ENCODE data around the gene MEGF11. TPM values are rescaled to one million over a fixed set of nuclear protein-coding genes. Genes with fewer than 3 reads are reported as not detected.

Gene MEGF11
- total RNA-seq, 1 experiment from 2014 or later, result 2.3 TPM

DNA sequence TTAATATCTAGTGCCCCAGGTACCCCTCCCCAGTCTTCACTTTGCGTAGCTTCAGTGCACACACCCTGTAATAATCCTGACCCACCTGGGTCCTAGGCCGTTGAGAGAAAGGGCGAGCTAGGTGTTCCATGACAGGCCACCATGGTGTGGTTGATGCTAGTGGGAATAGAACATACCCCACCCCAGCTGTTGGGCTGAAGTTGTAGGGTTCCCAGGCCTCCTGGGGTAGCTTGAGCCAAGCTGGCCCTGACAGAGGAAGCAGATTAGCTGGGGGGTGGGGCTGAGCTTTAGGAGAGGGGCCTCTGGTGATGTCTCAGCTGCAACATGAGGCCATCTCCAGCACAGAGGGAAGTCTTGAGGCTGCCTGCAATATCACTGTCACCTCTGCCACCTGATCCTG lies 343.7 kb downstream of the MEGF11 start:
- Histone ChIP-seq H2AFZ (ENCODE audit: low read depth, low read length, poor library complexity, severe bottlenecking) (no peak overlapping the region), H3K27ac (ENCODE audit: low read depth, low read length) (no peak overlapping the region), H3K9me2 (ENCODE audit: insufficient read depth) (no peaks in the 10 kb centered on the region), H3K4me2 (ENCODE audit: low read length) (no peak overlapping the region), H3K27me3 (ENCODE audit: insufficient read depth, low read length) (no peaks in the 10 kb centered on the region), H3K36me3 (ENCODE audit: control insufficient read depth in 1 of 2, insufficient read depth in 2 of 2, low read length in 2 of 2) (peaks cover 7 to 12% of the 10 kb centered on the region in 2 experiments; a peak in 2 of 4 replicates), H4K20me1 (ENCODE audit: insufficient read depth) (no peaks in the 10 kb centered on the region), H3K9me3 (ENCODE audit: control insufficient read depth in 1 of 2, insufficient read depth in 1 of 2, low read depth in 1 of 2, low read length in 2 of 2) (no peaks in the 10 kb centered on the region), H3K79me2 (ENCODE audit: insufficient read depth, low read length) (no peaks in the 10 kb centered on the region), H3K9ac (ENCODE audit: low read length) (no peak overlapping the region), H3K4me3 (replicated peaks in 1 of 2; ENCODE audit: low read depth in 1 of 2, low read length in 2 of 2) (no peak overlapping the region), H3K4me1 (ENCODE audit: control insufficient read depth in 1 of 2, insufficient read depth in 2 of 2, low read length in 2 of 2) (peaks cover 3 to 16% of the 10 kb centered on the region in 2 experiments; a peak in 1 of 4 replicates)
- CTCF ChIA-PET, result no interaction called here
- DNase-seq (ENCODE audit: low read depth, low spot score), result no peak
- POLR2A ChIA-PET, result no interaction called here
- no TSS peak for BruUV-seq (replicated peaks)
- intact Hi-C loops (cut with micrococcal nuclease), result no loop called here
- no peak for ATAC-seq
- RAD21 ChIA-PET (ENCODE audit: low non-redundant PET in 1 of 2, low total read pairs in 2 of 2, uncharacterized antibody in 2 of 2, unreplicated experiment in 2 of 2), result no interaction called here
- TF ChIP-seq, protein P1, sequence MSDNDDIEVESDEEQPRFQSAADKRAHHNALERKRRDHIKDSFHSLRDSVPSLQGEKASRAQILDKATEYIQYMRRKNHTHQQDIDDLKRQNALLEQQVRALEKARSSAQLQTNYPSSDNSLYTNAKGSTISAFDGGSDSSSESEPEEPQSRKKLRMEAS (IDR thresholded peaks at IDR 0.05), result no peak
- TF ChIP-seq, protein P2, sequence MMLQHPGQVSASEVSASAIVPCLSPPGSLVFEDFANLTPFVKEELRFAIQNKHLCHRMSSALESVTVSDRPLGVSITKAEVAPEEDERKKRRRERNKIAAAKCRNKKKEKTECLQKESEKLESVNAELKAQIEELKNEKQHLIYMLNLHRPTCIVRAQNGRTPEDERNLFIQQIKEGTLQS (IDR thresholded peaks at IDR 0.05), result no peak
- TF ChIP-seq POLR2AphosphoS5 (IDR thresholded peaks at IDR 0.05; ENCODE audit: low read depth, low read length), result no peak
- TF ChIP-seq EZH2 (IDR thresholded peaks at IDR 0.05), result no peak
- no peak for TF ChIP-seq POLR2A (IDR thresholded peaks at IDR 0.05; ENCODE audit: borderline replicate concordance, extremely low read depth, insufficient read depth, insufficient read length)

- no peaks in the 10 kb centered on the region for H3K27me3 ChIP-seq (ENCODE audit: insufficient read depth, low read length)
- H3K79me2 ChIP-seq (ENCODE audit: insufficient read depth, low read length), result no peaks in the 10 kb centered on the region
- no peak overlapping the region for H3K4me2 ChIP-seq (ENCODE audit: low read length)
- H3K4me3 ChIP-seq (replicated peaks in 1 of 2; ENCODE audit: low read depth in 1 of 2, low read length in 2 of 2), result no peak overlapping the region
- H3K27ac ChIP-seq (ENCODE audit: low read depth, low read length), result no peak overlapping the region
- intact Hi-C loops (cut with micrococcal nuclease), result no loop called here
- CTCF ChIA-PET, result no interaction called here
- TF ChIP-seq FOSL1 (IDR thresholded peaks at IDR 0.05; ENCODE audit: low read depth) (no peak), ELF1 (IDR thresholded peaks at IDR 0.05; ENCODE audit: borderline replicate concordance, low read depth) (no peak), EZH2phosphoT487 (IDR thresholded peaks at IDR 0.05; ENCODE audit: borderline replicate concordance) (no peak), SIN3A (IDR thresholded peaks at IDR 0.05; ENCODE audit: low read depth) (no peak), REST (IDR thresholded peaks at IDR 0.05; ENCODE audit: low read depth) (no peak)
- POLR2A ChIA-PET, result no interaction called here
- RAD21 ChIA-PET (ENCODE audit: low non-redundant PET in 1 of 2, low total read pairs in 2 of 2, uncharacterized antibody in 2 of 2, unreplicated experiment in 2 of 2), result no interaction called here
- H4K20me1 ChIP-seq (ENCODE audit: insufficient read depth), result no peaks in the 10 kb centered on the region
- DNase-seq (ENCODE audit: low read depth, low spot score), result no peak
- no peak for ATAC-seq
- no peaks in the 10 kb centered on the region for H3K9me2 ChIP-seq (ENCODE audit: insufficient read depth)
- no peak overlapping the region for H3K9ac ChIP-seq (ENCODE audit: low read length)
- H3K9me3 ChIP-seq (ENCODE audit: control insufficient read depth in 1 of 2, insufficient read depth in 1 of 2, low read depth in 1 of 2, low read length in 2 of 2), result no peaks in the 10 kb centered on the region
- peaks cover 12 to 15% of the 10 kb centered on the region in 2 experiments; a peak in 2 of 4 replicates for H3K36me3 ChIP-seq (ENCODE audit: control insufficient read depth in 1 of 2, insufficient read depth in 2 of 2, low read length in 2 of 2)
- H3K4me1 ChIP-seq (ENCODE audit: control insufficient read depth in 1 of 2, insufficient read depth in 2 of 2, low read length in 2 of 2), result peaks cover 3 to 21% of the 10 kb centered on the region in 2 experiments; a peak in 1 of 4 replicates
- H2AFZ ChIP-seq (ENCODE audit: low read depth, low read length, poor library complexity, severe bottlenecking), result no peak overlapping the region
- no TSS peak for BruUV-seq (replicated peaks)
Observed at GRCh38 chr15:65908876-65909275, 344.7 kb downstream of the MEGF11 start.
